Panc1 (cell line): ENCODE results near the gene ESAM.
"Not testable (repeated sequence)": the region's sequence is repeated elsewhere in the genome, so short reads cannot be mapped to it uniquely, and the experiment has no call there.

Source experiments
- CTCF ChIP-seq: fragments of 450-650 bp; IDR thresholded peaks from 2 replicates; pipeline ENCODE4 v1.5.1; 2017; ENCODE audit warnings: mild to moderate bottlenecking
- POLR2AphosphoS5 ChIP-seq: IDR thresholded peaks from 2 replicates; pipeline ENCODE4 v1.6.1; 2012; ENCODE audit warnings: mild to moderate bottlenecking, low read depth, low read length, moderate library complexity
- TF ChIP-seq, protein P1 (sequence below), 2 experiments: IDR thresholded peaks; 2 replicates each; pipeline ENCODE4 v1.6.1; 2011 to 2012; ENCODE audit warnings: low read depth in 2 of 2, control low read depth in 1 of 2, low read length in 1 of 2, mild to moderate bottlenecking in 1 of 2, moderate library complexity in 1 of 2; ENCODE audit not compliant: insufficient read depth in 1 of 2

DNA sequence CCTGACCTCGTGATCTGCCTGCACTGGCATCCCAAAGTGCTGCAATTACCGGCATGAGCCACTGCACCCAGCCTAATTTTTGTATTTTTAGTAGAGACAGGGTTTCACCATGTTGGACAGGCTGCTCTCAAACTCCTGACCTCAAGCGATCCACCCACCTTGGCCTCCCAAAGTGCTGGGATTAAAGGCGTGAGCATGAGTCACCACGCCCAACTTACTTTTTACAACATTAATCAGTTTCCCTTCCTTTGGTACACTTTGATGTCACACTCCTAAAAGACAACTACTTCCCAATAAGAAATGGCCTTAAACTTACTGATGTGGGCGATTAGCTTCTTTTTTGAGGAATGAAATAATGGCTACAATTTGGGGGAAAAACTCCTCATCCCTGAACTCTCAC is 8.9 kb upstream of the ESAM start:
- not testable (repeated sequence) for TF ChIP-seq CTCF, POLR2AphosphoS5
- TF ChIP-seq, protein P1, sequence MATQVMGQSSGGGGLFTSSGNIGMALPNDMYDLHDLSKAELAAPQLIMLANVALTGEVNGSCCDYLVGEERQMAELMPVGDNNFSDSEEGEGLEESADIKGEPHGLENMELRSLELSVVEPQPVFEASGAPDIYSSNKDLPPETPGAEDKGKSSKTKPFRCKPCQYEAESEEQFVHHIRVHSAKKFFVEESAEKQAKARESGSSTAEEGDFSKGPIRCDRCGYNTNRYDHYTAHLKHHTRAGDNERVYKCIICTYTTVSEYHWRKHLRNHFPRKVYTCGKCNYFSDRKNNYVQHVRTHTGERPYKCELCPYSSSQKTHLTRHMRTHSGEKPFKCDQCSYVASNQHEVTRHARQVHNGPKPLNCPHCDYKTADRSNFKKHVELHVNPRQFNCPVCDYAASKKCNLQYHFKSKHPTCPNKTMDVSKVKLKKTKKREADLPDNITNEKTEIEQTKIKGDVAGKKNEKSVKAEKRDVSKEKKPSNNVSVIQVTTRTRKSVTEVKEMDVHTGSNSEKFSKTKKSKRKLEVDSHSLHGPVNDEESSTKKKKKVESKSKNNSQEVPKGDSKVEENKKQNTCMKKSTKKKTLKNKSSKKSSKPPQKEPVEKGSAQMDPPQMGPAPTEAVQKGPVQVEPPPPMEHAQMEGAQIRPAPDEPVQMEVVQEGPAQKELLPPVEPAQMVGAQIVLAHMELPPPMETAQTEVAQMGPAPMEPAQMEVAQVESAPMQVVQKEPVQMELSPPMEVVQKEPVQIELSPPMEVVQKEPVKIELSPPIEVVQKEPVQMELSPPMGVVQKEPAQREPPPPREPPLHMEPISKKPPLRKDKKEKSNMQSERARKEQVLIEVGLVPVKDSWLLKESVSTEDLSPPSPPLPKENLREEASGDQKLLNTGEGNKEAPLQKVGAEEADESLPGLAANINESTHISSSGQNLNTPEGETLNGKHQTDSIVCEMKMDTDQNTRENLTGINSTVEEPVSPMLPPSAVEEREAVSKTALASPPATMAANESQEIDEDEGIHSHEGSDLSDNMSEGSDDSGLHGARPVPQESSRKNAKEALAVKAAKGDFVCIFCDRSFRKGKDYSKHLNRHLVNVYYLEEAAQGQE (IDR thresholded peaks at IDR 0.05; ENCODE audit: insufficient read depth in 1 of 2, low read depth in 2 of 2, low read length in 1 of 2) = not testable (repeated sequence)
